Suprapubic skin (tissue), 4 donors: ENCODE results near the gene AKT1. TPM values are rescaled to one million over a fixed set of nuclear protein-coding genes. Genes with fewer than 3 reads are reported as not detected.

Source experiments
- DNase-seq, 2 donors: peaks; one replicate each; pipeline ENCODE4 v3.0.0-alpha.2; 2019; ENCODE audit warnings: low spot score in 2 of 2
- H3K27ac ChIP-seq: fragments of 200-600 bp; sonication (generic); one replicate; pipeline ENCODE4 v1.5.1; 2019
- H3K27me3 ChIP-seq: fragments of 200-600 bp; sonication (generic); one replicate; pipeline ENCODE4 v1.5.1; 2019
- H3K36me3 ChIP-seq: fragments of 200-600 bp; sonication (generic); one replicate; pipeline ENCODE4 v1.5.1; 2019
- H3K4me1 ChIP-seq: fragments of 200-600 bp; sonication (generic); one replicate; pipeline ENCODE4 v1.5.1; 2019
- H3K4me3 ChIP-seq: fragments of 200-600 bp; sonication (generic); one replicate; pipeline ENCODE4 v1.5.1; 2019; ENCODE audit warnings: mild to moderate bottlenecking
- H3K9me3 ChIP-seq: fragments of 200-600 bp; sonication (generic); one replicate; pipeline ENCODE4 v1.5.1; 2019
- CTCF ChIP-seq, 2 donors: fragments of 200-600 bp in 1 of 2; fragments of 450-650 bp in 1 of 2; sonication (generic) in 1 of 2; IDR thresholded peaks; one replicate each; pipeline ENCODE4 v1.5.1; 2016 to 2019; ENCODE audit warnings: antibody characterized with exemption in 2 of 2, mild to moderate bottlenecking in 1 of 2, moderate library complexity in 1 of 2
- EP300 ChIP-seq: sonication (generic); formaldehyde crosslinking; IDR thresholded peaks from one replicate; pipeline ENCODE4 v1.6.1; 2017; ENCODE audit warnings: antibody characterized with exemption
- POLR2A ChIP-seq, 2 donors: fragments of 450-650 bp; IDR thresholded peaks; one replicate each; pipeline ENCODE4 v1.6.1; 2017; ENCODE audit warnings: antibody characterized with exemption in 2 of 2, mild to moderate bottlenecking in 2 of 2, moderate library complexity in 2 of 2
- POLR2AphosphoS5 ChIP-seq, 3 donors: sonication (generic); formaldehyde crosslinking; IDR thresholded peaks; one replicate each; pipeline ENCODE4 v1.6.1; 2017; ENCODE audit warnings: antibody characterized with exemption in 3 of 3
- WGBS: methylation state at CpG from one replicate; pipeline ENCODE4 v1.1.5; 2018; 5-methylcytosine and 5-hydroxymethylcytosine counted together
- total RNA-seq, 4 donors: library from RNA; depleted of rRNA; stranded (reverse); fragments of >200 nt; gene quantifications; one replicate each; pipeline ENCODE4 v1.1.0, GENCODE V29; 2016

The AKT1 gene
- total RNA-seq, 4 donors from 2014 or later = 63.1 to 77.6 (median 70.4) TPM

- TF ChIP-seq POLR2A (IDR thresholded peaks at IDR 0.05) (no peak), POLR2AphosphoS5 (IDR thresholded peaks at IDR 0.05) (no peak), EP300 (no peak), CTCF (IDR thresholded peaks at IDR 0.05) (no peak)
- Histone ChIP-seq H3K27me3 (no peaks in the 10 kb centered on the region), H3K4me1 (peaks cover 5% of the 10 kb centered on the region), H3K9me3 (no peaks in the 10 kb centered on the region), H3K4me3 (no peak overlapping the region), H3K36me3 (peaks cover 70% of the 10 kb centered on the region), H3K27ac (no peak overlapping the region)
- 87% methylated on average over 11 of the region's 16 CpGs for whole genome bisulfite sequencing
- no peak for DNase-seq
Observed at GRCh38 chr14:104776961-104777807, 18.4 kb downstream of the AKT1 start.

GRCh38 chr14:104776481-104776880 is 19.1 kb downstream of the AKT1 start:
- Histone ChIP-seq H3K4me1 (peaks cover 5% of the 10 kb centered on the region), H3K27ac (no peak overlapping the region), H3K36me3 (peaks cover 77% of the 10 kb centered on the region), H3K27me3 (no peaks in the 10 kb centered on the region), H3K9me3 (no peaks in the 10 kb centered on the region), H3K4me3 (no peak overlapping the region)
- TF ChIP-seq EP300 (no peak), CTCF (IDR thresholded peaks at IDR 0.05) (no peak), POLR2A (IDR thresholded peaks at IDR 0.05) (no peak), POLR2AphosphoS5 (IDR thresholded peaks at IDR 0.05) (no peak)
- WGBS = 99% methylated on average over 14 of the region's 15 CpGs
- DNase-seq = no peak

- no peak for TF ChIP-seq CTCF (IDR thresholded peaks at IDR 0.05)
- TF ChIP-seq EP300 = no peak
- no peak for TF ChIP-seq POLR2A (IDR thresholded peaks at IDR 0.05)
- TF ChIP-seq POLR2AphosphoS5 (IDR thresholded peaks at IDR 0.05) = no peak
- peaks cover 5% of the 10 kb centered on the region for H3K4me1 ChIP-seq
- H3K27ac ChIP-seq = no peak overlapping the region
- DNase-seq = no peak
- 96% methylated on average over 4 of the region's 13 CpGs for WGBS
- H3K4me3 ChIP-seq = no peak overlapping the region
- H3K27me3 ChIP-seq = no peaks in the 10 kb centered on the region
- H3K36me3 ChIP-seq = peaks cover 82% of the 10 kb centered on the region
- H3K9me3 ChIP-seq = no peaks in the 10 kb centered on the region
Observed at GRCh38 chr14:104775073-104775489, 20.5 kb downstream of the AKT1 start.

- 81% methylated on average over 14 of the region's 20 CpGs for WGBS
Observed at GRCh38 chr14:104774453-104775072, 21.0 kb downstream of the AKT1 start.

More at GRCh38 chr14:104774453-104775072, 21.0 kb downstream of the AKT1 start:
- no peak for DNase-seq
- Histone ChIP-seq H3K36me3 (peaks cover 76% of the 10 kb centered on the region), H3K27ac (no peak overlapping the region), H3K4me1 (peaks cover 5% of the 10 kb centered on the region), H3K4me3 (no peak overlapping the region), H3K27me3 (no peaks in the 10 kb centered on the region), H3K9me3 (no peaks in the 10 kb centered on the region)
- no peak for TF ChIP-seq POLR2A (IDR thresholded peaks at IDR 0.05)
- no peak for TF ChIP-seq EP300
- no peak for TF ChIP-seq POLR2AphosphoS5 (IDR thresholded peaks at IDR 0.05)
- no peak for TF ChIP-seq CTCF (IDR thresholded peaks at IDR 0.05)
